Measurements from ENCODE around the gene SMIM10L1. TPM values are rescaled to one million over a fixed set of nuclear protein-coding genes. Genes with fewer than 3 reads are reported as not detected.

Gene SMIM10L1
- polyA plus RNA-seq, 1 experiment: 3.2 TPM

DNA sequence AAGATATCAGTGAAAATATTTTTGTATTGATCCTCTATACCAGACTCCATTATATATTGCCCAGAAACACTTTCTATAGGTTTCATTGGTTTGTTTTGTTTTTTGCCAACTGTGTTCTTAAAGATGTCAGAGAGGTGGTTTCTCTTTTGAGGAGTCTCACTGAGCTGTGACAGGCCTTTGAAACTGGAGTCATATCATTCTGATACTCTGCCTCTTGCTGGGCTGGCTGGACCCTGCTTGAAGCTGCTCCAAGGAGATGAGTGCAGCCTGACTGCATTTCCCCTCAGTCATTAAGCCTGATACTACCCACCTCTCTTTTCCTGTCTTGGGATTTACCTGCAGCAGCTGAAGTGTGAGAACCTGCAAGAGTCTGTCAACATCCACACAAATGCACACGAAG, 20.2 kb upstream of the SMIM10L1 start:
- CTCF ChIA-PET: no interaction called here
- Histone ChIP-seq H3K36me3 (ENCODE audit: control insufficient read depth, insufficient read depth, low read length) (peaks cover 3% of the 10 kb centered on the region; the same call in 1 of the 2 replicates), H3K4me3 (ENCODE audit: low read depth, low read length) (no peak overlapping the region), H3K27me3 (ENCODE audit: control insufficient read depth, insufficient read depth, low read length) (no peaks in the 10 kb centered on the region)
- TF ChIP-seq, protein P1, sequence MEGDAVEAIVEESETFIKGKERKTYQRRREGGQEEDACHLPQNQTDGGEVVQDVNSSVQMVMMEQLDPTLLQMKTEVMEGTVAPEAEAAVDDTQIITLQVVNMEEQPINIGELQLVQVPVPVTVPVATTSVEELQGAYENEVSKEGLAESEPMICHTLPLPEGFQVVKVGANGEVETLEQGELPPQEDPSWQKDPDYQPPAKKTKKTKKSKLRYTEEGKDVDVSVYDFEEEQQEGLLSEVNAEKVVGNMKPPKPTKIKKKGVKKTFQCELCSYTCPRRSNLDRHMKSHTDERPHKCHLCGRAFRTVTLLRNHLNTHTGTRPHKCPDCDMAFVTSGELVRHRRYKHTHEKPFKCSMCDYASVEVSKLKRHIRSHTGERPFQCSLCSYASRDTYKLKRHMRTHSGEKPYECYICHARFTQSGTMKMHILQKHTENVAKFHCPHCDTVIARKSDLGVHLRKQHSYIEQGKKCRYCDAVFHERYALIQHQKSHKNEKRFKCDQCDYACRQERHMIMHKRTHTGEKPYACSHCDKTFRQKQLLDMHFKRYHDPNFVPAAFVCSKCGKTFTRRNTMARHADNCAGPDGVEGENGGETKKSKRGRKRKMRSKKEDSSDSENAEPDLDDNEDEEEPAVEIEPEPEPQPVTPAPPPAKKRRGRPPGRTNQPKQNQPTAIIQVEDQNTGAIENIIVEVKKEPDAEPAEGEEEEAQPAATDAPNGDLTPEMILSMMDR (IDR thresholded peaks at IDR 0.05; ENCODE audit: insufficient read depth, low read depth, low read length): no peak
- POLR2A ChIA-PET: interaction anchor here (0.6 kb wide), 1 partner anchor 1181 kb away, joined by 3 read pairs; no protein-coding TSS in a partner anchor
- no peak for DNase-seq (ENCODE audit: low read depth)

DNA sequence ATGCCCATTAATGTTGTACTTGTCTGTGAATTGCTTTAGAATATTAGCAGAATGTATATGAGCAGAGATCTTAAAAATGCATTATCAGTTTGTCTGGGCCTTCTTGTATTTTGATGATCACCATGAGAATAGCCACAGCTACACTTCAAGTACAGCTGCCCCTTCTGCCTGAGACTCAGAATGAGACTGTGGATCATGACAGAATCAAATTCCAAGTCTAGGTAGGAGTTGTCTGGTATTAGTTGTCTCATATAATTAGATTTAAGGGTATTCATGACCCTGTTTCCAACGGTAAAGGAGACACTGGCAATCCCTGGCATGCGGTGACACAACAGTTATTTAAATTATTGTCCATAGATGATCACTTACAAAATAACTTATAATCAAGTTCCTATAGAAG, 18.3 kb upstream of the SMIM10L1 start:
- Histone ChIP-seq H3K36me3 (ENCODE audit: control insufficient read depth, insufficient read depth, low read length) (peaks cover 3% of the 10 kb centered on the region; the same call in 1 of the 2 replicates), H3K27me3 (ENCODE audit: control insufficient read depth, insufficient read depth, low read length) (no peaks in the 10 kb centered on the region), H3K4me3 (ENCODE audit: low read depth, low read length) (no peak overlapping the region)
- TF ChIP-seq, protein P1 (IDR thresholded peaks at IDR 0.05; ENCODE audit: insufficient read depth, low read depth, low read length): no peak
- POLR2A ChIA-PET: no interaction called here
- DNase-seq (ENCODE audit: low read depth): no peak
- CTCF ChIA-PET: no interaction called here

DNA sequence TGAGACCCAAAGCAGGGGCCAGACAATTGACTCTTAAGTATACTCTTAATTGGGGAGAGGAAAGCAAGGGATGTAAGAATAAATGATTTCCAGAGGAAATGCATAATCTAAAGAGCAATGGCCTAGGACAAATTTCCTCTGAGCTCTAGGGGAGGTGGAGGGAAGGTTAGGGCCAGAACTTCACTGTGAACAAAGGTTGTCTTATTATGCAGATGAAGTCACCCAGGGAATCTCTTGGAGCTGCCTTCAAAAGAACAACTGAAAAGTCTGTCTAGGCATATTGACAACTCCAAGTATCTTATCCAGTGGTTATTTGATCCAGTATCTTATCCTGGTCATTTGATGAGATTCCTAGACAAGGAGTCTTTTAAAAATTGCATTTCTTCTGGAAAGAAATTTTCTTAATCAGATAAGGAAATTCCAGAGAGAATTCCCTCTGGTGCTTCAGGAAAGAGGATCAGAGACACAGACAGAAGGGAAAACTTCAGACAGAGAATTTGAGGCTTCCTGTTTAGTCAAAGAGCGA, 16.5 kb upstream of the SMIM10L1 start:
- POLR2A ChIA-PET: no interaction called here
- no peak overlapping the region for H3K4me3 ChIP-seq (ENCODE audit: low read depth, low read length)
- TF ChIP-seq, protein P1 (IDR thresholded peaks at IDR 0.05; ENCODE audit: insufficient read depth, low read depth, low read length): no peak
- H3K27me3 ChIP-seq (ENCODE audit: control insufficient read depth, insufficient read depth, low read length): no peaks in the 10 kb centered on the region
- peaks cover 3% of the 10 kb centered on the region; the same call in 1 of the 2 replicates for H3K36me3 ChIP-seq (ENCODE audit: control insufficient read depth, insufficient read depth, low read length)
- no peak for DNase-seq (ENCODE audit: low read depth)
- CTCF ChIA-PET: no interaction called here

DNA sequence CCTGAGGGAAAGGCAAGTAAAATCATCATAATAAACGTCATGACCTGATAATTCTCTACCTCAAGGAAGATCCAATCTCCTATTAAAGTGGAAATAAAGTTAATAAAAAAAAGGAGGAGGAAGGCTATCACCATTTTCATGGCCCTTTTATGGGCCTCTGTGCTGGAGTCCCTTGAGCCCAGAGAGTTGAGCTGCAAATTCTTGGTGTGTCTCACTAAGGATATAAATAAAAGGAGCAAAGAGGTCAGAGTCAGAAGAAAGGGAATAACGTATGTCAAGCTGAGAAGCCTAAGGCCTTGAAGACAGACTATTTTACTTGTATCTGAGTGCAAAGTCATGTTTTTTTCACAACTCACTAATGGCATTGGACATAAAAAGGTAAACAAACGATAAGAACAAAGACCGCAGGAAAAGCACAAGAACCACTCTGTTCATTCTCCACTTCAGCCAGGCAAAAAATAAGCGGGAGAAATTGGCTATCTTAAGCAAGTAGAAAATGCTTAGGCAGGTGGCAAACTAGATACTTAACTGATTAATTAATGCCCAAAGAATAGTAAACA, 12.0 kb upstream of the SMIM10L1 start:
- H3K36me3 ChIP-seq (ENCODE audit: control insufficient read depth, insufficient read depth, low read length): no peaks in the 10 kb centered on the region
- ChIA-PET CTCF (interaction anchor here (1.7 kb wide), 1 partner anchor 26 kb away, joined by 4 read pairs; no protein-coding TSS in a partner anchor), POLR2A (no interaction called here)
- no peaks in the 10 kb centered on the region for H3K27me3 ChIP-seq (ENCODE audit: control insufficient read depth, insufficient read depth, low read length)
- no peak overlapping the region for H3K4me3 ChIP-seq (ENCODE audit: low read depth, low read length)
- DNase-seq (ENCODE audit: low read depth): no peak
- TF ChIP-seq, protein P1 (IDR thresholded peaks at IDR 0.05; ENCODE audit: insufficient read depth, low read depth, low read length): no peak

DNA sequence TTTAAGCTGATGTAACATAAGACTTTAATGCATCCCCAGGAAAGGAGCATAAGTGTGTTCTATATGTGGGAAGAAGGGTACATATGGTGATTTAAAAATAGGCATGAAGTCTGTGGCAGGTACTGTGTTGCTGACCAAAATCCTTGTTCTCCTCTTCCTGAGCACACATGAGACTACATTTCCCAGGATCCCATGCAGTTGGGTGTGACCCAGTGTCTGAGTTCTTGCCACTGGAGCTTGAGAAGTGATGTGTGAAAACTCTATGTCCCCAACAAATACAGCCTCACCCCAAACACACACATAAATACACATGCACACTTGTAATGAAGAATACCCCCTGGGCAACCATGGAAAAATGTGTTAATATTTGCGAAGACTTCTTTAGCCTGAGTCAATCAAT, 8.5 kb upstream of the SMIM10L1 start:
- H3K27me3 ChIP-seq (ENCODE audit: control insufficient read depth, insufficient read depth, low read length): no peaks in the 10 kb centered on the region
- TF ChIP-seq, protein P1 (IDR thresholded peaks at IDR 0.05; ENCODE audit: insufficient read depth, low read depth, low read length): no peak
- 0 out of 2 replicates have a peak, but pooled peaks cover 1% of the 10 kb centered on the region for H3K36me3 ChIP-seq (ENCODE audit: control insufficient read depth, insufficient read depth, low read length)
- H3K4me3 ChIP-seq (ENCODE audit: low read depth, low read length): no peak overlapping the region
- ChIA-PET CTCF (no interaction called here), POLR2A (no interaction called here)
- no peak for DNase-seq (ENCODE audit: low read depth)
